Tibial nerve (tissue), 4 donors: ENCODE data around the gene GATAD2A. TPM values are rescaled to one million over a fixed set of nuclear protein-coding genes. Genes with fewer than 3 reads are reported as not detected.
A peak's percentile ranks its signal among the peaks of the same experiment; 100 is the strongest.

ENCODE experiments used
- DNase-seq, 2 donors: peaks; one replicate each; pipeline ENCODE4 v3.0.0-alpha.2; 2019; ENCODE audit warnings: low spot score in 2 of 2
- H3K27ac ChIP-seq, 4 donors: fragments of 200-600 bp; sonication (generic) in 3 of 4; one replicate each; pipeline ENCODE4 v1.5.1; 2017 to 2019; ENCODE audit warnings: mild to moderate bottlenecking in 1 of 4
- H3K27me3 ChIP-seq, 2 donors: fragments of 200-600 bp; sonication (generic) in 1 of 2; one replicate each; pipeline versions ENCODE4 v1.5.1 to v1.6.0; 2017 to 2019
- H3K36me3 ChIP-seq, 3 donors: fragments of 200-600 bp; sonication (generic); one replicate each; pipeline ENCODE4 v1.5.1; 2018 to 2019
- H3K4me1 ChIP-seq, 4 donors: fragments of 200-600 bp; sonication (generic) in 3 of 4; one replicate each; pipeline ENCODE4 v1.5.1; 2017 to 2019
- H3K4me3 ChIP-seq, 4 donors: fragments of 200-600 bp; sonication (generic) in 3 of 4; one replicate each; pipeline ENCODE4 v1.5.1; 2017 to 2019; ENCODE audit warnings: mild to moderate bottlenecking in 1 of 4, moderate library complexity in 1 of 4
- H3K9me3 ChIP-seq, 4 donors: fragments of 200-600 bp; sonication (generic) in 3 of 4; one replicate each; pipeline ENCODE4 v1.5.1; 2017 to 2019
- EP300 ChIP-seq, 2 donors: sonication (generic); formaldehyde crosslinking; IDR thresholded peaks; one replicate each; pipeline ENCODE4 v1.6.1; 2017; ENCODE audit warnings: antibody characterized with exemption in 2 of 2, mild to moderate bottlenecking in 1 of 2
- POLR2A ChIP-seq, 2 donors: fragments of 450-650 bp; IDR thresholded peaks; one replicate each; pipeline ENCODE4 v1.6.1; 2017; ENCODE audit warnings: antibody characterized with exemption in 2 of 2, mild to moderate bottlenecking in 2 of 2, moderate library complexity in 2 of 2
- WGBS, 2 donors: methylation state at CpG; one replicate each; pipeline ENCODE4 v1.1.5; 2018; 5-methylcytosine and 5-hydroxymethylcytosine counted together
- total RNA-seq, 4 donors: library from RNA; depleted of rRNA; stranded (reverse); fragments of >200 nt; gene quantifications; one replicate each; pipeline ENCODE4 v1.1.0, GENCODE V29; 2016
- TF ChIP-seq, protein P1 (sequence below), 5 experiments: fragments of 200-600 bp in 3 of 5; fragments of 450-650 bp in 2 of 5; sonication (generic) in 3 of 5; IDR thresholded peaks; one replicate each; pipeline ENCODE4 v1.5.1; 2016 to 2019; ENCODE audit warnings: antibody characterized with exemption in 5 of 5, mild to moderate bottlenecking in 3 of 5, moderate library complexity in 2 of 5

Gene GATAD2A
- total RNA-seq, 4 donors from 2014 or later, result 34.1 to 69.6 (median 36.8) TPM

DNA sequence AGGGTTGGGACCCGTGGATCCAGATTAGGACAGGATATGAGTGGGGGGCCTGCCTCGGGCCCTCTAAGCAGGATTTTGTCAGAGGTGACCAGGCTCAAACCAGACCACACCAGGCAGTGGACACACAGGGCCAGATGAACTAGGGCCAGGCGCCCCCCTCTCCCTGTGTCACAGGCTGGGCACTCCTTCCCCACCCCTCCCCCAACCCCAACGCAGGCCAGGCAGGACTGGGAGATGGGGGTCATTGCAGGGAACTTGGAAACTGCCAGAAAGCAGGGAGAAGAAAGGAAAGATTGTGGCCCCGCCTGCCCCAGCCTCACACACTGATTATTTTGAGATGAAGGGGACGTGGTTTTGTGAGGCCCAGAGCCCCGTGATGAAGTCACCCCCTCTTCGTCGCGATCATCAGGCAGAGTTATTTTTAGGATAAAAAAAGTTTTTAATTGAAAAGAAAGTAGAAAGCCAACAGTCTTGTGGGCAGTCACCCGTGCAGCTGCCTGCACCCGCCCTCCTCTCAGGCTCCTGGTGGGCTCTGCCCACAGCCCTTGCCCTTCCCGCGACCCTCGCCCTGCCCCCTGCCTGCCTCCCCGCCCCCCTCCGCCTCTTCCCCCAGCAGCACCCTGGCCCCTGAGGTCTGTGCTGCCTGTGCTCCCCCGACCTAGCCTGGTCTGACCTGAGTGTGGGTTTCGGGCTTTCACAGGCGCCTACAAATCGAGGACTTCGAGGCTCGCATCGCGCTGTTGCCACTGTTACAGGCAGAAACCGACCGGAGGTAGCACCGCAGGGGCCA is 121.3 kb downstream of the GATAD2A start:
- Histone ChIP-seq H3K9me3 (no peaks in the 10 kb centered on the region), H3K36me3 (peaks cover 0 to 58% (median 3%) of the 10 kb centered on the region in 3 donors), H3K4me3 (no peak overlapping the region), H3K4me1 (peaks cover 0 to 49% (median 9%) of the 10 kb centered on the region in 4 donors), H3K27me3 (no peaks in the 10 kb centered on the region), H3K27ac (peak overlapping the region; percentile 19 to 71 (median 42))
- 51 to 58% methylated on average over 25 to 27 of the region's 28 CpGs for WGBS, 2 donors
- TF ChIP-seq, protein P1, sequence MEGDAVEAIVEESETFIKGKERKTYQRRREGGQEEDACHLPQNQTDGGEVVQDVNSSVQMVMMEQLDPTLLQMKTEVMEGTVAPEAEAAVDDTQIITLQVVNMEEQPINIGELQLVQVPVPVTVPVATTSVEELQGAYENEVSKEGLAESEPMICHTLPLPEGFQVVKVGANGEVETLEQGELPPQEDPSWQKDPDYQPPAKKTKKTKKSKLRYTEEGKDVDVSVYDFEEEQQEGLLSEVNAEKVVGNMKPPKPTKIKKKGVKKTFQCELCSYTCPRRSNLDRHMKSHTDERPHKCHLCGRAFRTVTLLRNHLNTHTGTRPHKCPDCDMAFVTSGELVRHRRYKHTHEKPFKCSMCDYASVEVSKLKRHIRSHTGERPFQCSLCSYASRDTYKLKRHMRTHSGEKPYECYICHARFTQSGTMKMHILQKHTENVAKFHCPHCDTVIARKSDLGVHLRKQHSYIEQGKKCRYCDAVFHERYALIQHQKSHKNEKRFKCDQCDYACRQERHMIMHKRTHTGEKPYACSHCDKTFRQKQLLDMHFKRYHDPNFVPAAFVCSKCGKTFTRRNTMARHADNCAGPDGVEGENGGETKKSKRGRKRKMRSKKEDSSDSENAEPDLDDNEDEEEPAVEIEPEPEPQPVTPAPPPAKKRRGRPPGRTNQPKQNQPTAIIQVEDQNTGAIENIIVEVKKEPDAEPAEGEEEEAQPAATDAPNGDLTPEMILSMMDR (IDR thresholded peaks at IDR 0.05), result no peak
- TF ChIP-seq EP300 (IDR thresholded peaks at IDR 0.05), result no peak
- DNase-seq, result no peak

DNA sequence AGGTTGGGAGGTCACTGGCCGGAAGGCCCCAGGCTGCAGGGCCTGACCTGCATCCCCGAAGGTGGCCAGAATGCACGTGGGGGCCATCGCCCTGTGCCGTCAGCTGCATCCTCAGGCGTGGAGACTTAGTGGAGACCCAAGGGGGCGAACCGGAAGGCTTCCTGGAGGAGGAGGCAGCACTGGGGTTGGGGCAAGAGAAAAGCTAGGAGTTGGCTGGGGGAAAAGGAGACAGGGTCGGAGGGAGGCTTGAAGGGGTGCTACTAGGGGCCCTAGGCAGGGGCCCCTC is 121.8 kb downstream of the GATAD2A start:
- DNase-seq, result no peak
- TF ChIP-seq, protein P1 (IDR thresholded peaks at IDR 0.05), result no peak
- TF ChIP-seq POLR2A (IDR thresholded peaks at IDR 0.05), result no peak
- no peak for TF ChIP-seq EP300 (IDR thresholded peaks at IDR 0.05)
- no peaks in the 10 kb centered on the region for H3K27me3 ChIP-seq
- 81 to 83% methylated on average over 9 of the region's 9 CpGs for WGBS, 2 donors
- peaks cover 0 to 57% (median 3%) of the 10 kb centered on the region in 3 donors for H3K36me3 ChIP-seq
- no peaks in the 10 kb centered on the region for H3K9me3 ChIP-seq
- H3K4me1 ChIP-seq, result peaks cover 0 to 55% (median 11%) of the 10 kb centered on the region in 4 donors
- peak overlapping the region; percentile 19 to 71 (median 42) for H3K27ac ChIP-seq
- no peak overlapping the region for H3K4me3 ChIP-seq

DNA sequence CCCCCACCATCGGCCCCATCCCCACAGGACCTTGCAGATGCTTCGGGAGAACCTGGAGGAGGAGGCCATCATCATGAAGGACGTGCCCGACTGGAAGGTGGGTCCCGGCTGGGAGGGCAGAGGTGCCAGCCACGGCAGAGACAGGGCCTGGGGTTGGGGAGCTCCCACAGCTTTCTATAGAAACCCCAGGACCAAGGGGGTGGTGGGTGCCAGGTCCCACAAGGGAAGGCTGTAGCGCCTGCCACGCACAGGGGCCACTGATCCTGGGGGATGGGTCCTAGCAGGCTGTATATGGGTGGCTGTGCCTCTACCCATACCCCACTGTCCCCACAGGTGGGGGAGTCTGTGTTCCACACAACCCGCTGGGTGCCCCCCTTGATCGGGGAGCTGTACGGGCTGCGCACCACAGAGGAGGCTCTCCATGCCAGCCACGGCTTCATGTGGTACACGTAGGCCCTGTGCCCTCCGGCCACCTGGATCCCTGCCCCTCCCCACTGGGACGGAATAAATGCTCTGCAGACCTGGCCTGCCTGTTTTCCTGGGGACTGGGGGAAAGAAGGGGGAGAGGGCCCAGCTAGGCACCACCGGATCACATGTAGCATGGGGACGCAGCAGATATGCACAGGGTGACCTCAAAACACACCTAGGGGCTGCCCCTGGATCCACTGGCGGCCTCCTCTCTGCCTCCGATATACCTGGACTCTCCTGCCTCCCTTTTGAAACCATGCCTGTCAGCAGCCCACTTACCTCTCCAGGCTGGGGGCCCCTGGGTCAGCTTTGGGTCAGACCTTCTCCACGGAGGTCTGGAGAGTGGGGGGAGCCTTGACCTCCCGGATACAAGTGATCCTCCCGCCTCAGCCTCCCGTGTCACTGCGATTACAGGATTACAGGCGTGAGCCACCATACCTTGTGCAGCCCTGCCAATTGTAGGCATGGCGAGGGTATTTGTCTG is 122.5 kb downstream of the GATAD2A start:
- Histone ChIP-seq H3K4me1 (peaks cover 0 to 60% (median 13%) of the 10 kb centered on the region in 4 donors), H3K36me3 (peaks cover 0 to 57% (median 3%) of the 10 kb centered on the region in 3 donors), H3K27ac (no peak overlapping the region), H3K27me3 (no peaks in the 10 kb centered on the region), H3K9me3 (no peaks in the 10 kb centered on the region), H3K4me3 (no peak overlapping the region)
- WGBS, 2 donors, result 86 to 92% methylated on average over 19 to 24 of the region's 27 CpGs
- no peak for TF ChIP-seq EP300 (IDR thresholded peaks at IDR 0.05)
- TF ChIP-seq POLR2A (IDR thresholded peaks at IDR 0.05), result no peak
- TF ChIP-seq, protein P1 (IDR thresholded peaks at IDR 0.05), result no peak
- no peak for DNase-seq

DNA sequence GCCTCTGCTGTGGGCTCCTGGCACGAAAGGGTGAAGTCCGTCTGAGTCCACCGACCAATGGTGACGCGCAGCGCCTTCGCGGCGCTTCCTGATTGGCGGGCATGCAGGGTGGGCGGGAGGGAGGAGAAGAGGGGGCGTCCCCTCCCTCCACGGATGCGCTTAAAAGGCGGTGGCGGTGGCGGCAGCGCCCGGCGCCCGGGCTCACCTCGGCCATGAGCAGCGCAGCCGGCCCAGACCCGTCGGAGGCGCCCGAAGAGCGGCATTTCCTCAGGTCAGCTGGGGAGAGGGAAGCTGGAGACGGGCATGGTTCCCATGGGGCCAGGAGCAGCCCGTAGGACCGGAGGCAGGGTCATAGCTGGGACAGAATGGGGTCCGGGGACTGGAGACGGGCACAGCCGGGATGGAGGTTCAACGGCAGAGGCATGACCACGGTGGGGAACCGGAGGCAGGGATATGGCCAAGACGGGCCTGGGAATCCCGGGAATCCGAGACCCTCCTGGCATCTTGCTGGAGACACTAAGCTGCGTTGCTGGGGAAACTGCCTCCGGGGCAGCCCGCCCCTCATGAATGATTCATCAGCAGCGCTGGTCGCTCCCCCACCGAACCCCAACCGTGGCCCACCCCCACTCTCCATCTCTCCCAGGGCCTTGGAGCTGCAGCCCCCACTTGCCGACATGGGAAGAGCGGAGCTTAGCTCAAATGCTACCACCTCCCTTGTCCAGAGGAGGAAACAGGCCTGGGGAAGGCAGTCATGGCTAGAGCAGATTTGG is 123.4 kb downstream of the GATAD2A start, which contains the start of gene YJEFN3:
Gene YJEFN3 (plus strand): TSS at position 191 of the 770 bp plus-strand sequence. CDS start 22 bp downstream, at position 213.
- Histone ChIP-seq H3K27me3 (no peaks in the 10 kb centered on the region), H3K36me3 (peaks cover 0 to 49% (median 3%) of the 10 kb centered on the region in 3 donors), H3K9me3 (no peaks in the 10 kb centered on the region), H3K27ac (peak within 1 kb of the TSS in 1 of 4 donors; percentile 26), H3K4me1 (peaks cover 0 to 60% (median 13%) of the 10 kb centered on the region in 4 donors), H3K4me3 (no peak within 1 kb of the TSS)
- no peak for DNase-seq
- whole genome bisulfite sequencing, 2 donors, result 32 to 57% methylated on average over 20 to 27 of the region's 50 CpGs
- TF ChIP-seq, protein P1 (IDR thresholded peaks at IDR 0.05), result no peak
- TF ChIP-seq POLR2A (IDR thresholded peaks at IDR 0.05), result no peak
- no peak for TF ChIP-seq EP300 (IDR thresholded peaks at IDR 0.05)
